Hematopoietic multipotent progenitor cell (in vitro differentiated cells): Measurements from ENCODE around the gene ZER1. TPM values are rescaled to one million over a fixed set of nuclear protein-coding genes. Genes with fewer than 3 reads are reported as not detected.
"Not testable (repeated sequence)": the region's sequence is repeated elsewhere in the genome, so short reads cannot be mapped to it uniquely, and the experiment has no call there.

ENCODE experiments used
- DNase-seq, 3 donors: peaks; one replicate each; pipeline ENCODE4 v3.0.0-alpha.2; 2011 to 2015; ENCODE audit warnings: low read depth in 2 of 3, low spot score in 2 of 3
- total RNA-seq: library from RNA; depleted of rRNA; stranded (reverse); fragments of >200 nt; gene quantifications from one replicate; pipeline ENCODE4 v1.2.3, GENCODE V29; 2012

Gene ZER1
- total RNA-seq, 1 donor, result 73.2 TPM

DNA sequence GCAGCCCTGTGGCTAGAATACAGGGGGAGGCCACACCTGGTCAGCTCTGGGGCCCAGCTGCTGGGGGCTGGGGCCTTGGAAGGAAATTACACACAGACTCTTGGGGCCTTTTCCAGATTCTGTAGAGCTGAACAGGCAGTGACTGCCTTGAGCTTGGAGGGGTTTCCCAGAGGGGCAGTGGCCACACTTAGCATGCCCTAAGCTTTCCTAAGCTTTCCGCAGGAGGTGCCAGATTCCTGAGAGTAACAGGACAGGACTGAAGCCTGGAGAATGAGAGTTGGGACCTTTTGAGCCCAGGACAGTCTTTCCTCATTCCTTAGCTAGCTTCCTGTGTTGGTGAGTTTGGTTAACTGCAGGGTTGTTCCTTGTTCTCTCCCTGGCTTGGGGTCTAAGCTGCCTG, 16.7 kb upstream of the ZER1 start:
- DNase-seq, result no peak

DNA sequence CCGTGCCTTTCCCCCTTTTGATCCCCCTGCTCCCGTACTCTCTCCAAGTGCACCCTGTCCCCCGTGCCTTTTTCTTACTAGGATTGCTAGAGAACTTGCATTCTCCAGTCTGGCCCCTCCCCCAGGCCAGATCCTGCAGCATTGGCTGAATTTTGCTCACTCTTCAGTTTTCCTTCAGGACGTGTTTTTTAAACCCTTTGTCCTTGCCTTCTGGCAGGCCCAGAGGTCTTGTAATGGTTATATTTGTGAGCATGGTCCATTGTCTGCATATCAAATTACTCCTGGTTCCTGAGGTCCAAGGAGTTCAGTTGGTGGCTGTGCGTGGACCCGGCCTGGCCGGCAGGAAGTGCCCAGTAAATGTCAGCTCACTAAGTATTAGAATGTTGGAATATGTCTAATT, 15.9 kb upstream of the ZER1 start:
- no peak for DNase-seq

DNA sequence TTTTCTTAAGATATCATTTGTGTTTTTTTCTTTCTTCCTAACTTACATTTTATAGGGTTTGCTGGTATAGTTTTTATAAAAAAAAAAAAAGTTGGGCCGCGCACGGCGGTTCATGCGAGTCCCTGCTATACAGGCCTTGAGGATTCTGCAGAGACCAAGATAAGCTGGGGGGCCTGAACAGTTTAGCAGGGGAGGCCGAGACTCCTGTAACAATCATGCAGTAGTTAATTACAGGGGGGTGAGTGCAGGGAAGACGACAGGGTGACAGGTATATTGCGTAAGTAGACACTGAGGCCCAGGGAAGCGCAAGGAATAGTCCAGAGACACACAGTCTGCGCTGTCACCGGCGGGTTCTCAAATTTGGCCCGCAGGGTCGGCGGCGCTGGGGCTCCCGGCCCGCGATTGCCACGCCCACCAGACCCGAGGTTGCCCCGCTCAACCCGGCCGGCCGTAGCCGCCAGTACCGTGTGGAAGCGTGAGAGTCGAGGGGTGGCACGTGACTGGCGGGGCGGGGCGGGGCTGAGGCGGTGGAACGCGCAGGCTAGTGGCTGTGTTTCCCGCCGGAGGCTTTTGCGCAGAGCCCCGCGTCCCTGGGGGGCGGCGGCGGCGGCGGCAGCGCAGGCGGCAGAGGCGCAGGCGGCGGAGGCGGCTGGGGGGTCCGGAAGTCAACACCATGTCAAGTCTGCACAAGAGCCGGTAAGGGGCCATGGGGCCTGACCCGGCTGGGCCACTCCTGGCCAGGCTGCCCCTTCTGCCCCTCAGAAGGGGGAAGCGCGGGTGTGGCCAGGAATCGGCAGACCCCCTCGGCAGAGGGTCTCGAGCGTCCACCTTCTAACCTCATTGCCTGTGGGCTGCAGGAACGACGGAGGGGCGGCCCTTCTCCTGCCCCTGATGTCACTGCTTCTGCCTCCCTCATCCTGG, 15.2 kb upstream of the ZER1 start, which contains the start of gene TBC1D13:
Gene TBC1D13, plus strand, starts transcription at position 573 of the 921 bp plus-strand sequence. Its CDS starts 101 bp downstream, at position 674.
- DNase-seq, result peak; percentile 66 to 89 (median 86)

DNA sequence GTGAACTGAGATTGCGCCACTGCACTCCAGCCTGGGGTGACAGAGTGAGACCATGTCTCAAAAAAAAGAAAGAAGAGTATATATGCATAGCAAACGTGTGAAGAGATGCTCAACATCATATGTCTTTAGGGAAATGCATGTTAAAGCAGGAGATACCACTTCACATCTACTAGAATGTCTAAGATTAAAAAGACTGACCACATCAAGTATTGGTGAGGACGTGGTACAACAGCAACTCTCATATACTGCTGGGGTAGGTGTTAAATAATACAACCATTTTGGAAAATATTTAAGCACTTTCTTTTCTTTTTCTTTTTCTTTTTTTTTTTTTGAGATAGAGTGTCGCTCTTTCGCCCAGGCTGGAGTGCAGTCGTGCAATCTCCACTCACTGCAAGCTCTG, 13.7 kb upstream of the ZER1 start:
- no peak for DNase-seq

DNA sequence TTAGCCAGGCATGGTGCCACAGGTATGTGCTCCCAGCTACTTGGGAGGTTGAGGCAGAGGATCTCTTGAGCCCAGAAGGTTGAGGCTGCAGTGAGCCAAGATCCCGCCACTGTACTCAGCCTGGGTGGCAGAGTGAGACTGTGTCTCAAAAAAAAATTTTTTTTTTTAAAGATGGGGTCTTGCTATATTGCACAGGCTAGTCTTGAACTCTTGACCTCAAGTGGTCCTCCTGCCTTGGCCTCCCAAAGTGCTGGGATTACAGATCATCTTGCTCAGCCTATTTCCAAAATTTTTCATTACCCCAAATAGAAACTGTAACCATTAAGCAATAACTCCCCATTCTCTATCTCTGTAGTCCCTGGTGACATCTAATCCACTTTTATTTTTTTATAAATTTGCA, 10.9 kb upstream of the ZER1 start:
- DNase-seq, result no peak

DNA sequence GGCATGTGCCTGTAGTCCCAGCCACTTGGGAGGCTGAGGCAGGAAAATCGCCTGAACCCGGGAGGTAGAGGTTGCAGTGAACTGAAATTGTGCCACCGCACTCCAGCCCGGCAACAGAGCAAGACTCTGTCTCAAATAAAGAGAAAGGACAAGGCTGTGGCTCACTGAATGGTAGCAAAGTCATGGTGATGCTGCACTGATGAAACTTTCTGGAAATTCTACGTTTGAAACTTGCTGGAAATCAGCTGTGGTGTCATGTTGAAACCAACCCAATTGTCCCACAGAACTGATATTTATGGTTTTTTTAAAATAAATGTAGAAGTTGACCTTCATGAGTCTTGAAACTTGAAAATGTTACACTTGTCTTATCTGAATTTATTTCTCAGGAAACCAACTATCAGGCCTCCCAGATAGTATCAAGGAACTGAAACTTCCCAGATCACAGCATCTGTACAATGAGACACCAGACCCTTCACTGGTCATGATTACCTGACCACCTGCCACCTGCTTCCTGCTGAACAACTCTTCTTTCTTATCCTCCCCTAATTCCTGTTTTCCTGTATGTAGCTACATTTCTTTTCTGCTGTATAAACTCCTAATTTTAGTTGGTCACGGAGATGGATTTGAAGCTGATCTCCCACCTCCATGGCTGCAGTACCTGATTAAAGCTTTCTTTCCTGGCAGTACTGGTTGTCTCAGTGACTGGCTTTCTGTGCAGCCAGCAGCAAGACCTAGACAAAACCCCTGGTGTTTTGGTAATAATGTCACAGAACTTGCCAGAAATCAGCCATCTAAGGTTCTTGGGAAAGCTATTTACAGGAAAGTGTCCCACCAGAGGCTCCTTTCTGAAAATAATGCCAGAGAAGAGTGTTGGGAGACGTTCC, 9.7 kb upstream of the ZER1 start:
- DNase-seq, result peak in 2 of 3 donors; percentile 9 to 36

DNA sequence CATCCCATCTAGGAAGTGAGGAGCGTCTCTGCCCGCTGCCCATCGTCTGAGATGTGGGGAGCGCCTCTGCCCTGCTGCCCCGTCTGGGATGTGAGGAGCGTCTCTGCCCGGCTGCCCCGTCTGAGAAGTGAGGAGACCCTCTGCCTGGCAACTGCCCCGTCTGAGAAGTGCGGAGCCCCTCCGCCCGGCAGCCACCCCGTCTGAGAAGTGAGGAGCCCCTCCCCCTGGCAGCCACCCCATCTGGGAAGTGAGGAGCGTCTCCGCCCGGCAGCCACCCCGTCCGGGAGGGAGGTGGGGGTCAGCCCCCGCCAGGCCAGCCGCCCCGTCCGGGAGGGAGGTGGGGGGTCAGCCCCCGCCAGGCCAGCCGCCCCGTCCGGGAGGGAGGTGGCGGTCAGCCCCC, 8.4 kb upstream of the ZER1 start:
- DNase-seq, result not testable (repeated sequence)

DNA sequence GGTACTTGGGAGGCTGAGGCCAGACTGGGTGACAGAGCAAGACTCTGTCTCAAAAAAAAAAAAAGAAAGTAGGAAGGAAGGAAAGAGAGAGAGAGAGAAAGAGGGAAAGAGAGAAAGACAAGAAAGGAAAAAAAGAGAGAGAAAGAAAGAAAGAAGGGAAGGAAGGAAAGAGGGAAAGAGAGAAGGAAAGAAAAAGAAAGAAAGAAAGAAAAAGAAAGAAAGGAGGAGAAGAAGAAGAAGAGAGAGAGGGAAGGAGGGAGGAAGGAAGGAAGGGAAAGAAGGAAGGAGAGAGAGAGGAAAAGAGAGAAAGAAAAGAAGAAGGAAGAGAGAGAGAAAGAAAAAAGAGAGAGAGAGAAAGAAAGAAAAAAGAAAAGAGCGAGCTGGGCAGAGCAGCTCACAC, 3.1 kb upstream of the ZER1 start:
- DNase-seq, result no peak

DNA sequence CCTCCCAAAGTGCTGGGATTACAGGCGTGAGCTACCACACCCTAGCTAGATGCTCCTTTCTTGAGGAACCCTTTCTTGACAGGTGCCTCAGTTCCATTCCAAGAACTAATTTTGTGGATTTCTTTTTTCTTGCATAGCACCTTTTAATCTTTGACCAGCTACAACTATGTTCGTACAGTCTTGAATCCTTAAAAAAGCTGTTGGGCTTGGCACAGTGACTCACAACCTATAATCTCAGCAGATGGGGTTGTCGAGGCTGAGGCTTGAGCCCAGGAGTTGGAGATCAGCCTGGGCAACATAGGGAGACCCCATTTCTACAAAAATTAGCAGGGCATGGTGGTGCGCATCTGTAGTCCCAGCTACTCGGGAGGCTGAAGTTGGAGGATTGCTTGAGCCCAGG, 1.3 kb upstream of the ZER1 start:
- DNase-seq, result no peak

DNA sequence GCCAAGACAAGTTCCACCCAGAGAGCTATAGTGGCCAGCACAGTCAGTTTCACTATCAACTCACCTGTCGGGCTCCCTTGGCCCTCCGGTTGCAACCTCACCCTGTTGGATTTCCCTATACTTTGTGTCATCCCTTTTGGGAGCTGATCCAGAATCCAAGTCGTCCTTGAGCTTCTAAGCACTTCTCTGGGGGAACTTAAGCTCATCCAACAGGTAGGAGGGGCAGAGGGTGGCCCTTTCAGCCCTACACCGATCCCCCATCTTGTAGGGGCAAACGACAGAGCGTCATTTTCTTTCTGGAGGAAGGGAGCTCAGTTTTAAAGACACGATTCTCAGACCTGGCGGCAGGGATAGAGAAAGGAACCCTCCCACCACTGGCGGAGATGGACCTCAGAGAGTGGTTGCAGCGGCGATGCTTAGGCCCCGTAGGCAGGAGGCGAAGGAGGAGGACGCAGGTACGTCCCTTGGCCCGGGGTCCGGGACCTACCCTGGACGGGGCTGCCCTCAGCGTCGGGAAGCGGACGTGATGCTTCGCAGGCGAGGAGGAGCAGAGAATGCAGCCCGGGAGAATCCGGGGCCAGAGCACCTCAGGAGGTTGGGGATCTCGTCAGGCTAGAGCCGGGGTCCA, 519 bp downstream of the ZER1 start:
- peak; percentile 16 to 58 (median 40) for DNase-seq

DNA sequence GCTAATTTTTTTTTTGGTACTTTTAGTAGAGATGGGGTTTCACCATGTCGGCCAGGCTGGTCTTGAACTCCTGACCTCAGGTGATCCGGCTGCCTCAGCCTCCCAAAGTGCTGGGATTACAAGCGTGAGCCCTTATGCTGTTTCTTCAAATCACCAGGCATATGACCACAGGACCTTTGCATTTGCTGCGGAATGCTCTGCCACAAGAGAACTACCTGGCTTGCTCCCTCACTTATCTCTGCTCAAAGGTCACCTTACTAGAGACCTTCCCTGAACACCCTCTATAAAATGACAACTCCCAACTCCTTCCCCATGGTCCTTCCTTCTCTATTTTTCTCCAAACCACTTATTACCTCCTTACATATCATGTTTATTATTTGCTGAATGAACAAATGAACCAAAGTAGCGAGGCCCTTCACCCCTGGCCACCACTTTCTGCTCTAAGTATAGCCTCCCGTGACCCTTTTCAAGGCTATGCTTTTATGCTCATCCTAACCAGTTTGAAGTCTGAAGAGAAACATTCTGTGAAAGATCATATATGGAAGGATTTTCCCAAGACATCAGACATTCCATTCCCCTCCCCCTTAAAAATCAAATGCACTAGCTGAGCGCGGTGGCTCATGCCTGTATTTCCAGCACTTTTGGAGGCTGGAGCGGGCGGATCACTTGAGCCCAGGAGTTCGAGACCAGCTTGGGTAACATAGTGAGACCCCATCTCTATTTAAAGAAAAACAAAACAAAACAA, 1.3 kb downstream of the ZER1 start:
- no peak for DNase-seq

DNA sequence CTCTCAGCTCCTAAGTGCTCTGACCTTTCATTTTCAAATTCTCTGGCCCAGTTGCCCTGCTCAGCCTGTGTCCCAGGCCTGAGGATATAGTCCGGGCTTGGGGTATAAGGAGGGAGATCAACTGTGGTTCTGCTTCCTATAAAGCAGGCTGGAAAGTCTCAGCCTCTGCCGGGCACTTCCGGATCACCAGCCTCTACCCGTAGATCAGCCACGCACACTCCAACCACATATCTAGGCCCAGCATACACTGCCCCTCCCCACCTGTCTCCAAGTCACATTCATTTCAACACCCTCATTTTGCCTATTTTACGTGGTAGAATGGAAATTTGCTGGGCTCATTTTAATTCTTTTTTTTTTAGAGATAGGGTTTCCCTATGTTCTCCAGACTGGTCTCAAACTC, 3.1 kb downstream of the ZER1 start:
- no peak for DNase-seq

DNA sequence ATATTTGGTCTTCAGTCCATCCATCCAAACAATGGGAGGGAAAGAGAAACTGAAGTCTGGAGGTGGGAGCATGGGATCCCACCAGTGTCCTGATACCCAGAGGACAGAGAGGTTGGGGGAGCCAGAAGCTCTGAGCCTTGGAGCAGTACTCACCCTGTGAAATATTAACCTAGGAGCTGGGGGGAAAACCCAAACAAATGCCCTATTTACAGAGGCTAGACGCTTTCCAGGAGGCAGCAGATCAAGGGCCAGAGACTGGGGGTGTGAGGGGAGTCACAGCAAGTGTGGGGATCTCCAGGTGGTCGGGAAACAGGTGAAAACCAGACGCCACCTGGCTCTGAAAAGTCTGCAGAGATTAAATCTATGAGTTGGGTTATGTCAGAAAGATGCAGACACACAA, 6.2 kb downstream of the ZER1 start:
- no peak for DNase-seq

DNA sequence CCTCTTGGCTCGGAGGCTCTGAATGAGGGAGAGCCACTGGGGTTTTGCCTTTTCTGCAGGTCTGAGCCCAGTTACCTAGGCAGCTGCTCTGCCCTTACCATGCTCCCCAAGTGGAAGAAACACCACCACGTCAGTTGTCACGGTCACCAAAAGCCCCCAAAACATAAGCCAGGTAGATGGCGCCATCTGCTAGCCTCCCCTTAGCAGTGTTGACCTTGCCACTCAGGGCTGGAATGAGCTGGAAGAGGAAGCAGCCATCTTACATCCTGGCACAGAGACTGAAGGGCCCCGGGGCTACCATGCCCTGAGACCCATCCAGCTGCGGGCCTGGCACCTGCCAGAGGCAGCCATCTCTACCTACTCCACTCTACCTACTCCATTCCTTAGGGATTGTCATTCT, 7.4 kb downstream of the ZER1 start:
- peak in 2 of 3 donors; percentile 38 to 68 for DNase-seq

DNA sequence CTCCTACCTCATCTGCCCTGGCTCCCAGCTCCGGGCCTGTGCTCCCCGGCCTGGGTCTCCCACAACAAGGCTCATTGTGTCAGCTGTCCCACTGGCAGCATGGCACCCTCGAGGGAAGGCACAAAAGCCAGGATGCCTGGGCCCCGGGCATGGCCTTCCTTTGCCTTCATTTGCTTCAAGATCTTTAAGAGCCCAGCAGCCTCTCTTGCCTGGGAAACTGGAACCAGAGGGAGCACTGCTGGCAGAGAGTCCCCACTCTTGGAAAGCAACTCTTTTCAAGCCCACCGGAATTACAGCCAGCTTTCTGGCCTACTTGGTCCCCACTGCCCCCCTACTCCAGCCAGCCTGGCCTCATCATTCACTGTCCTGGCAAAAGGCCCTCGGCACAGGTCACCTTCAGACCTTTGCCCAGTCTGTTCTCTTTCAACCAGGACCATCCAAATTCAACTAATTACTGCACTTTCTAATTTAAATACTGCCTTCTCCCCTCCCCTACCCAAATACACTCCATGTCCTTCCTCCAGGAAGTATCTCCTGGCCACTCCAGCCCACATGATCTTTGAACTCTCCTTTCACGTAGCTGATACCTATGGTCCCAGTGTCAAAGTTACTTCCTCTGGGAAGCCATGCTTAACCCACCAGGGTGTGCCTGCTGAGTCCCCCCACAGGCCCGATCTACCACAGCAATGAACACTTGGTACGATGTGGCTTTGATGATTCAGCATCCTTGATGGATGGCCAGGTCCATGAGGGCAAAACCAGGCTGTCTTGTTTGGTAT, 8.9 kb downstream of the ZER1 start:
- peak in 1 of 3 donors; percentile 30 for DNase-seq

DNA sequence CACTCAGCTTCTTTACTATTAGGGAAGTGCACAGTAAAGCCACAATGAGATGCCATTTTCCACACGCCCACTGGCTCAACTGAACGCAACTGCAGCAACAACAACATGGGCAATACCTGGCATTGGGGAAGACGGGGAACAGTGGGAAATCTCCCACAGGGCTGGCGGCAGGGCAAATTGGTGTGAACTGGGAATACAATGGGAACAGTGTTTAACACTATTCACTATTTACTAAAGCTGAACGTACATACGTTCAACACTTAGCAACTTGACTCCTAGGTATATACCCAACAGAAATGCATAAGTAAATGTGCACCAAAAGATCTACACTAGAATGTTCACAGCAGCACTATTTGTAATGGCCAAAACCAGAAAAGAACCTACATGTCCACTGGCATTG, 14.1 kb downstream of the ZER1 start:
- DNase-seq, result no peak

DNA sequence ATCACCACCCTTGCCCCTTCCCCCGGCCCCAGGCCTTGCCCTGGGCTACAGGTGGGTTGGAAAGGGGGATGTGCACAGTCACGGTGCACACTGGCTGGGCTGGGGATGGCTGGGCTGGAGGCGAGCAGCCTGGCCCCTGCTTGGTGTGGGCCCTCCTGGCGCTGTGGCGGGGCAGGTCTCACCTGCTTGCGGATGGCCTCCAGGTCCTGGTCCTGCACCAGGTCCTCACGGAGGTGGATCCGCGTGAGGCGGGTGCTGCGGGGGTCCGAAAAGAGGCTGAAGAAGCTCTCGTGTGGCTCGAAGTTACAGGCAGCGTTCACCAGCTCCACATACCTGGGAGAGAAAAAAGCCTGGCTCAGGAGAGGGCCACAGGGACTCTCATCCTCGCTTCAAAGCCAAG, 18.1 kb downstream of the ZER1 start:
- DNase-seq, result no peak

DNA sequence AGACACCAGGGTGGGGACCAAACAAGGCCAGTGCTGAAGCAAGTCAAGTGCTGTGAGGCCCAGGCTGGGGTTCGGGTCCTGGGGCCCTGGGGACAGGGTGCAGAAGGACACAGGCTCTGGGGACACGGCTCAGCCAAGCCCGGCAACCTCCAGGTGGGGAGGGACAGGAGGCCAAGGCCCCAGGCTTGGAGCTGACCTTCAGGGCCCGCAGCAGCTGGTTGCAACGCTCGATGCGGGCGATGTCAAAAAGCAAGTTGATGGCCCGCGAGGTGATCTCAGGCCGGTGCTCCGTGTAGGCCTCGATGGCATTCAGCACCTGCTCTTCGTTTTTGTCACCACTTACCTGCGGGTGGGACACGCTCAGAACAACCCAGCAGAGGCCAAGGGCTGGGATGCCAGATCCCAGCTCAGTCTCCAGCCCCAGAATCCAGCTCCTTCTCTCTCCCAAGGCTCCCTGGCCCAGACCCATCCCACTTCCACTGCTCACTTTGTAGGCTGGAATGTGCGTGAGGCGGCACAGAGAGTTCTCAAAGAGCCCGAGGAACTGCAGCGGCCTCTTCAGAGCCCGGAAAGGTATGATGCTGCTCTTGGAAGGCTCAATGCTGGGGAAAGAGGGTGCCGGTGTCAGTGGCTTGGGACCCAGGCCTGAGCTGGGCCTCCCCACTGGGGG, 20.7 kb downstream of the ZER1 start:
- DNase-seq, result no peak

DNA sequence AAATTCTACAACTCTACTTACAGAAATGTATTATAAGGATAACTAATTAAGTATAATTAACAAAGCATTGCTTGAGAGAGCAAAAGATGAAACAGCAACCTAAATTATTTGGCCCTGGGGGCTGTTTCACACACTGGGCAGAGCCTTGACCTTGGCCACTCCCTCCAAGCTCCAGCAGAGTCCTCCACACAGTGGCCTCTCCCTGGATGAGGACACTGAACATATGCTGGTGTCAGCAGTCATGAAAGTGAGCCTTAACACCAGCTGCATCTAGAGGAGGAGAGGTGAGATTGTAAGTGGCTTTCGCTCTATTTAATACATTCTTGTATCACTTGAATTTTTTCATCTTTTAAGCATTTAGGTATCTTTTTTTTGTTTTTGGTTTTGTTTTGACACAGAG, 24.5 kb downstream of the ZER1 start:
- no peak for DNase-seq
